Hematopoietic multipotent progenitor cell treated with erythropoietin and hydrocortisone succinate and interleukin-3 and kit ligand, for 17 days (in vitro differentiated cells): ENCODE results near the gene ZNF581.

ENCODE experiments used
- DNase-seq: peaks from one replicate; pipeline ENCODE4 v3.0.0-alpha.2; 2015; ENCODE audit warnings: low spot score

The ZNF581 gene

DNA sequence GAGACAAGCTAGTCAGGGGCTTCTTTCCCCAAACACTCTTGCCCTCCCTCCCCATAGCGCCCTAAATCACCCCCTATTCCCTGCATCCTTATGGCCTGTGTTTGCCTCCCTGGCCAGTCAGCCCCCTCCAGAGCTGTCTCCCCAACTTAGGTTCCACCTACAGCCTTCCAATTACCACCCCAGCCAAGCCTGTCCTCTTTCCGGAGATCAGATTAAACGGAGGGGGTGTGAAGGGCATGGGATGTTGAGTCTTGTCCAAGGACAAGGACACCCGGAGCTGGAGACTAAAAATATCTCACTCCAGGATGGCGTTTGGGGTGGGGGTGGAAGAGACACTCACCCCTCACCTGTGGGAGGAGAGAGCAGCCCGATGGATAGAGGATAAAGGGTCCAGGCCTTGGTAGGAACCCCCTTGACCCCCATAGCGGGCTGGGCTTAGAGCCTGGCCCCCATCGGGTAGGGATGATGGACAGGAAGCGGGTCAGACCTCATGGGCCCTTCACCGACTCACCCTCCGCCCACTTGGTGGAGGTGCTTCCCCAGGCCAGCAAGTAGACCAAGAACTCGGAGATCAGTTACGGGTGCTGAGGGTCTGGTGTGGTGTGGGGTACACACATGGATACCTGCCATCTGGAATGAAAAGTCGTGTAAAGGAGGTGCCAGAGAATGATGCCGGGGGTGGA lies 32.0 kb upstream of the ZNF581 start:
- DNase-seq, result no peak

DNA sequence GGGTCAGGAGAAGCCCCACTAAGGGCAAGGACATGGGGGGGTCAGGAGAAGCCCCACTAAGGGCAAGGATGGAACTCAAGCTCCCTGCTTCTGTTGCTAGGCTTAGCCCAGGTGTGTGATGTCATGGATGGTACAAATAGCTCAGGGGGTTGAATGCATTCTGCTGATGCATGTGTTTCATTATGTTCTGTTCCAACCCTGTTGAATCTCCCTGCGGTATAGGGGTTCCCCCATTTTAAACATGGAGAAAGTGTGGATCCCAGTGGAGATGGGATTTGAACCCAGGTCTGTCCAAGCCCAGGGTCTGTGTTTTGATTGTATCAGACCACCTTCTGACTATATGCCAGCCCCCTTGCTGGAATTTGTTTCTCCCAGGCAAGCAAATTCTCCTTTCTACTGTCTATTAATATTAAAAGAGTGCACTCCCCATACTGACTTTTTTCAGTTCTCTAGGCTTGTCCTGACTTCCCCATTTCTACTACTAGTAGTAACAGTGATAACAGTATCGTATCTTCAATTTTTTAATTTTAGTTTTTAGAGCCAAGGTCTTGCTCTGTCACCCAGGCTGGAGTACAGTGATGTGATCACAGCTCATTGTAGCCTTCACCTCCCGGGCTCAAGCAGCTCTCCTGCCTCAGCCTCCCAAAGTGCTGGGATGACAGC lies 31.3 kb upstream of the ZNF581 start:
- no peak for DNase-seq

DNA sequence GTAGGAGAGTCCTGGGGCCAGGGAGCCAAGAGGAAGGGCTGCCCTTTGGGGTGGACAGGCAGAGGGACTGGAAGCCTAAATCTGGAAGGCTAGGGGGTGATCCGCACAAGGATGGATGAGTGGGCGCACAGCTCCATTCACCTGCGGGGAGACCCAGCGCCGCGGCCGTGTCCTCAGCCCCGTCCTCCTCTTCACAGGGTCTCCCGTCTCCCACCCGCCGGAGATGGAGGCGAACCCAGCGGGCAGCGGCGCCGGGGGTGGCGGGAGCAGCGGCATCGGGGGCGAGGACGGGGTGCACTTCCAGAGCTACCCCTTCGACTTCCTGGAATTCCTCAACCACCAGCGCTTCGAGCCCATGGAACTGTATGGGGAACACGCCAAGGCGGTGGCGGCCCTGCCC lies 30.1 kb upstream of the ZNF581 start:
- DNase-seq, result no peak

DNA sequence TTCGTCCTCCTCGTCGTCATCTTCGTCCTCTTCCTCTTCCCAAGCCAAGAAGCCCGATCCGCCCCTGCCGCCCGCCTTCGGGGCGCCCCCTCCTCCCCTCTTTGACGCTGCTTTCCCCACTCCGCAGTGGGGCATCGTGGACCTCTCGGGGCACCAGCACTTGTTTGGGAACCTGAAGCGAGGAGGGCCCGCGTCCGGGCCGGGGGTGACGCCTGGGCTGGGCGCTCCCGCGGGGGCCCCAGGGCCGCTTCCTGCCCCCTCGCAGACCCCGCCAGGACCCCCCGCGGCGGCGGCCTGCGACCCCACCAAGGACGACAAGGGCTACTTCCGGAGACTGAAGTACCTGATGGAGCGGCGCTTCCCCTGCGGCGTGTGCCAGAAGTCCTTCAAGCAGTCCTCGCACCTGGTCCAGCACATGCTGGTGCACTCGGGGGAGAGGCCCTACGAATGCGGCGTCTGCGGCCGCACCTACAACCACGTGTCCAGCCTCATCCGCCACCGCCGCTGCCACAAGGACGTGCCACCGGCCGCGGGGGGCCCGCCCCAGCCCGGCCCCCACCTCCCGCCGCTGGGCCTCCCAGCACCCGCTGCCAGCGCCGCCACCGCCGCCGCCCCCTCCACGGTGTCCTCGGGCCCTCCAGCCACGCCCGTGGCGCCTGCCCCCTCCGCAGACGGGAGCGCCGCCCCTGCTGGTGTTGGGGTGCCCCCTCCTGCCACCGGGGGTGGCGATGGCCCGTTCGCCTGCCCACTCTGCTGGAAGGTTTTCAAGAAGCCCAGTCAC lies 29.3 kb upstream of the ZNF581 start:
- DNase-seq, result no peak

DNA sequence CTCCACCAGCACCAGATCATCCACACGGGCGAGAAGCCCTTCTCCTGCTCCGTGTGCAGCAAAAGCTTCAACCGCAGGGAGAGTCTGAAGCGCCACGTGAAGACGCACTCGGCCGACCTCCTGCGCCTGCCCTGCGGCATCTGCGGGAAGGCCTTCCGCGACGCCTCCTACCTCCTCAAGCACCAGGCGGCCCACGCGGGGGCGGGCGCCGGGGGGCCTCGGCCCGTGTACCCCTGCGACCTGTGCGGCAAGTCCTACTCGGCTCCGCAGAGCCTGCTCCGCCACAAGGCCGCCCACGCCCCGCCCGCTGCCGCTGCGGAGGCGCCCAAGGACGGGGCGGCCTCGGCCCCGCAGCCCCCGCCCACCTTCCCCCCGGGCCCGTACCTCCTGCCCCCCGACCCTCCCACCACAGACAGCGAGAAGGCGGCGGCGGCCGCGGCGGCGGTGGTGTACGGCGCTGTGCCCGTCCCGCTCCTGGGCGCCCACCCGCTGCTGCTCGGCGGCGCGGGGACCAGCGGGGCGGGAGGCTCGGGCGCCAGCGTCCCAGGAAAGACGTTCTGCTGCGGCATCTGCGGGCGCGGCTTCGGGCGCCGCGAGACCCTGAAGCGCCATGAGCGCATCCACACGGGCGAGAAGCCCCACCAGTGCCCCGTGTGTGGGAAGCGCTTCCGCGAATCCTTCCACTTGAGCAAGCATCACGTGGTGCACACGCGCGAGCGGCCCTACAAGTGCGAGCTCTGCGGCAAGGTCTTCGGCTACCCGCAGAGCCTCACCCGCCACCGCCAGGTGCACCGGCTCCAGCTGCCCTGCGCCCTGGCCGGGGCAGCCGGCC lies 28.5 kb upstream of the ZNF581 start:
- no peak for DNase-seq

DNA sequence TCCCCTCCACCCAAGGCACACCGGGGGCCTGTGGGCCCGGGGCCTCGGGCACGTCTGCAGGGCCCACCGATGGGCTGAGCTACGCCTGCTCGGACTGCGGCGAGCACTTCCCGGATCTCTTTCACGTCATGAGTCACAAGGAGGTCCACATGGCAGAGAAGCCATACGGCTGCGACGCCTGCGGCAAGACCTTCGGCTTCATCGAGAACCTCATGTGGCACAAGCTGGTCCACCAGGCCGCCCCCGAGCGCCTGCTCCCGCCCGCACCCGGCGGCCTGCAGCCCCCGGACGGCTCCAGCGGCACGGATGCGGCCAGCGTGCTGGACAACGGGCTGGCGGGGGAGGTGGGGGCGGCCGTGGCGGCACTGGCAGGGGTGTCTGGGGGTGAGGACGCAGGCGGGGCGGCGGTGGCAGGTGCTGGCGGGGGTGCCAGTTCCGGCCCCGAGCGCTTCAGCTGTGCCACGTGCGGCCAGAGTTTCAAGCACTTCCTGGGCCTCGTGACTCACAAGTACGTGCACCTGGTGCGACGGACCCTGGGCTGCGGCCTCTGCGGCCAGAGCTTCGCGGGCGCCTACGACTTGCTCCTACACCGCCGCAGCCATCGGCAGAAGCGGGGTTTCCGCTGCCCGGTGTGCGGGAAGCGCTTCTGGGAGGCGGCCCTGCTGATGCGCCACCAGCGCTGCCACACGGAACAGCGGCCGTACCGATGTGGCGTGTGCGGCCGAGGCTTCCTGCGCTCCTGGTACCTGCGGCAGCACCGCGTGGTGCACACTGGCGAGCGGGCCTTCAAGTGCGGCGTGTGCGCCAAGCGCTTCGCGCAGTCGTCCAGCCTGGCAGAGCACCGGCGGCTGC lies 27.7 kb upstream of the ZNF581 start:
- no peak for DNase-seq

DNA sequence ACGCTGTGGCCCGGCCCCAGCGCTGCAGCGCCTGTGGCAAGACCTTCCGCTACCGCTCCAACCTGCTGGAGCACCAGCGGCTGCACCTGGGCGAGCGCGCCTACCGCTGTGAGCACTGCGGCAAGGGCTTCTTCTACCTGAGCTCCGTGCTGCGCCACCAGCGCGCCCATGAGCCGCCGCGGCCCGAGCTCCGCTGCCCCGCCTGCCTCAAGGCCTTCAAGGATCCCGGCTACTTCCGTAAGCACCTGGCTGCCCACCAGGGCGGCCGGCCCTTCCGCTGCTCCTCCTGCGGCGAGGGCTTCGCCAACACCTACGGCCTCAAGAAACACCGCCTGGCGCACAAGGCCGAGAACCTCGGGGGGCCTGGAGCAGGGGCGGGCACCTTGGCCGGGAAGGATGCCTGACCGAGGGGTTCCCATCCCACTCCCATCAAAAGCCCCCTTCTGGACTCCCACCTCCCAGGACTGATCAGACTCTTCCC lies 27.0 kb upstream of the ZNF581 start:
- no peak for DNase-seq

DNA sequence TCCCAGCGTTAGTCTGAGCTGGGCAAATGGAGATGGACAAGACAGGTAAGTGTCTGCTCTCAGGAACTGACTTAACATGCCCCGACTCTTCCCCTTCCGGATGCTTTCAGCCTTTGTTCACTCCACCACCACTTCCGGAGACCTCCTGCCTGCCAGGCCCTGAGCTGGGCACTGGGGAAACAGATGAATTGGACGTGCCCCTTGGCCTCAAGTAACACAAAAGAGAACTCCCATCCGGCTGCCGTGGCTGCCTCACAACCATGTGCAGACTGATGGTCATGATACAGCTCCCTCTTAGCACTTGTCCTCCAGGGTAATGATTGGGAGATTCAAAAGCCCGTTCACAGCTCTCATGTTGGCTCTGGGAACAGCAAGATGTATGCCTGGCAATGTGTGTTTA lies 26.0 kb upstream of the ZNF581 start:
- no peak for DNase-seq

DNA sequence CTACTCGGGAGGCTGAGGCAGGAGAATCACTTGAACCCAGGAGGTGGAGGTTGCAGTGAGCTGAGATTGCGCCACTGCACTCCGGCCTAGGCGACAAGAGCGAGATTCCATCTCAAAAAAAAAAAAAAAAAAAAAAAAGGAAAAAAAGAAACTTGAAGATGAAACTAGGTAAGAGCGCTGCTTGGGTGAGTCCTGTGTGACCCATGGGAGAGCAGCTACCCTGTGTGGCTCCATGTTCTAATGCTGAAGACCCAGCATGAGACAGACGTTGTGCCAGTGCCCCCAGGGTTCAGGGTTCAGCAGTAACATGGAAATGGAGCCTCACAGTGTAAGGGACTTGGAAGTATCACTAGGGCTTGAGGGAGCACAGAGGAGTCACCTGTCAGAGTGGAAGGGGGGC lies 25.0 kb upstream of the ZNF581 start:
- no peak for DNase-seq

DNA sequence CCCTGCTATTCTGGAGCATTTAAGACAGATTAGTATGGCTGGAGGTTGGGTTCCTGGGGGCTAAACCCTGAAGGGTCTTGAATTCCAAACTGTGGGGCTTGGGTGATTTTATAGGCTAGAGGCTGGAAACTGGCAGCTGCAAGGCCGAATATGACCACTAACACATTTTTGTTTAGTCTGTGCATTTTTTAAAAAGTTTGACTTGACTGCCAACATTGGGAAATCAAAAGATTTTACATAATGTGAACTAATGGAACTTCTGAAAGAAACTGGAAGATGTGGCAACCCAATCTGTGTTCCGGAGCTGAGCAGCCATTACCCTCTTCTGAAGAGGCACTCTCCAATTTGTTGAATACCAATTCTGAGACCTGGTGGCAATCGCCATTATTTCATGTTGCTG lies 24.2 kb upstream of the ZNF581 start:
- no peak for DNase-seq

DNA sequence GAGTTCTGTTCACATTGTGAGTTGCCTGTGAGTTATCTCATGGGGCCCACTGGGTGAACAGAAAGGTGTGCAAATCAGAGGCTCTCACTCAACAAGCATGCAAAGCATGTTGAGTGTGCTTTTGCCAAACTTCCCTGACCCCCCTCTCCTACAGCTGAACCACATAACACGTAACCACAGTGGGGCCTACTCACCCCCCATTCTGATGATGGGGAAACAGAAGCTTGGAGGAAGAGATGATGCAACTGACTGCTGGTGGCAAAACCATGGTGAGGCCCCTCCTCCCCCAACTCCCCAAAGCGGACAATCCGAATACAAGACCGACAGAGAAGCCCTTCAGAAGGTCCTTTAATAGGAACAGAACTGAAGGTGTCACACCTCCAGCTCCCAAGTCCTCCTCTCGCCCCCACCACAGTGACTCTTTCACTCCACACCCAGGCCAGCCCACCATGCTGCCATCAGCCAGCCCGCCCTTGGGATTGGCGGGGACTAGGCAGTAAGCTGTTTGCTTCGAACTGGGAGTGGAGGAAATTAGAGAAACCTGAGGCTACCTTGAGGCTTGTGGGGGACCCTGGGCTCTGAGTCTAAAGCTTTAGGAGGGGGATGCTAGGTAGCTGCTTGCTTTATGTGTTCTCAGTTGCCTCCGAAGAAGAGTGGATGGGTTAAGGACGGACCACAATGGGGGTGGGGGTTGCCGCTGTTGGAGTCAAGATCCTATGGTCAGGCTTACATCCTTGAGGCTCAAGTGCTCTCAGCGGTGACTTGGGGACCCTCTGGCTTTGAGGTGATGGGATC lies 22.8 kb upstream of the ZNF581 start:
- DNase-seq, result no peak

DNA sequence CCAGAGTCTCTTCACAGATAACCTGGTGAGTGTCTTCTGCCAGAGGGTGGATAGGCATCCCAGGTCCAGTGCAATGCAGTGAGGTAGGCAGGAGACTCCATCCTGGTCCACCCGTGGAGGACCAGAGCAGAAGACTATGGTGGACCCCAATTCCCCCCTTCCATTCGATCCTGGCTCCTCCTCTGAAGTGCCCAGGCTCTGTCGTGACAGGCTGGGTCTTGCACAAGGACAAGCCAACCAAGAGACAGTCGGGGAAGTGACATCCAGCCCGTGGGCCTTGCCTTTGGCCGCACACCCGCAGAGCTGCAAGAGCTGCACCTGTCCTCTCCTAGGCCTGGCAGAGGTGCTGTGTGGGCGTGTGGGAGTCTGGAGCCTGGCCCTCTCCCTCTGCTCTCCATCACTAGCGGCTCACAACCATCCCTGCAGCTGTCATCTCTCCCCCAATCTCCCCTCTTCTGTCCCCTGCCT lies 22.2 kb upstream of the ZNF581 start:
- no peak for DNase-seq

DNA sequence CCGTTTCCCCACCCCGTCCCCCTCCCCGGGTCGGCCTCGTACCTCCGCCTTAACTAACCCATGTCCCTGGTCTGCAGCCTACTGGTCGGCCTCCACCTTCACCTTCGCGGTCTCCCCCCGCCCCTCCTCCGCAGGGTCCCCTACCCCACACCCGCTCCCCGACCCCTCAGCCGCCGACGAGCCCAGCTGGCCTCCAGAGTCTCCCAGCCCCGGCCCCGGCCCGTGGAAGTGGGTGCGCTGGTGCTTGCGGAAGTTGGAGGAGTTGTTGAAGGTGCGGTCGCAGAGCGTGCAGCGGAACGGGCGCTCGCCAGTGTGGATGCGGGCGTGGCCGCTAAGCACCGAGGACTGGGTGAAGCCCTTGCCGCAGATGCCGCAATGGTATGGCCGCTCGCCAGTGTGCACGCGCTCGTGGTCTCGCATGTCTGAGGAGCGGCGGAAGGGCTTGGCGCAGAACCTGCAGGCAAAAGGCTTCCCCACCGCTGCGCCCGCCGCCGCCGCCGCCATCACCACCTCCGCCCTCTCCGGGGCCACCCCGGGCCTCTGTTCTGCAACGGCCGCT lies 21.7 kb upstream of the ZNF581 start:
- DNase-seq, result no peak

DNA sequence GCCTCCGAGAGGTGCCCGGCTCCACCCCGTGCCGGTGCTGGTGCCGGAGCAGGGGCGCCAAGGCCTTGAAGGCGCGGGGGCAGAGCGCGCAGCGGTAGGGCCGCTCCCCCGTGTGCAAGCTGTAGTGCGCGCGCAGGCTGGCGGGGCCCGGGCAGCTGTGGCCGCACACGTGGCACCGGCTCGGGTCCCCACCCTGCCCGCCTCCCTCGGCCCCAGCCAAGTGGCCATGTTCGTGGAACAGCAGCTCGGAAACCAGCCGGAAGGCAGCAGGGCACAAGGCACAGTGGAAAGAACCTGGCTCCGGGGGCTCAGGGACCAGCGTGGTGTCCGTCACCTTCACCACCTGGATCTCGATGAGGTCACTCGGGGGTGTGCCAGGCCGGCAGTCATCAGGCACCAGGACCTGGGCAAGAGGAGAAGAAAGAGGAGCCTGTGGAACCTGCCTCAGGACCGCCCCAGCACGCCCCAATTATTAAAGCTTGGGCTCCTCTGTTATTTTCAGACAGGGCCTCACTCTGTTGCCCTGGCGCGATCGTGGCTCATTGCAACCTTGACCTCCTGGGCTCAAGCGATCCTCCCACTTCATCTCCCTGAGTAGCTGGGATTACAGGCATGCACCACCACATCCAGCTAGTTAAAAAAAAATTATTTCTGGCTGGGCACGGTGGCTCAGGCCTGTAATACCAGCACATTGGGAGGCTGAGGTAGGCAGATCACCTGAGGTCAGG lies 21.0 kb upstream of the ZNF581 start:
- DNase-seq, result no peak

DNA sequence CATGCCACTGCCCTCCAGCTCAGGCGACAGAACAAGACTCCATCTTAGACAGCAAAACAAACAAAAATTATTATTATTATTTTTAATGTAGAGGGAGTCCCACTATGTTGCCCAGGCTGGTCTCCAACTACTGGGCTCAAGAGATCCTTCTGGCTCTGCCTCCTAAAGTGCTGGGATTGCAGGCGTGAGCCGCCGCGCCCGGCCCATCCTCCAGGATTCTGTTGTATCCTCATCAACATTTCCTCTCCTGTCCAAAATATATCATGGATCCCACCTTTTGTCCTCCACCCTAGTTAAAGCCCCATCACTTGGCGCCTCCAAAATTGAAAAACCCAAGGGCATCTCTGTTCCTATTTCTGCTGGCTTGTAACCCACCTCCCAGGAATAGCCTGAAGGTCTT lies 20.3 kb upstream of the ZNF581 start:
- DNase-seq, result no peak

DNA sequence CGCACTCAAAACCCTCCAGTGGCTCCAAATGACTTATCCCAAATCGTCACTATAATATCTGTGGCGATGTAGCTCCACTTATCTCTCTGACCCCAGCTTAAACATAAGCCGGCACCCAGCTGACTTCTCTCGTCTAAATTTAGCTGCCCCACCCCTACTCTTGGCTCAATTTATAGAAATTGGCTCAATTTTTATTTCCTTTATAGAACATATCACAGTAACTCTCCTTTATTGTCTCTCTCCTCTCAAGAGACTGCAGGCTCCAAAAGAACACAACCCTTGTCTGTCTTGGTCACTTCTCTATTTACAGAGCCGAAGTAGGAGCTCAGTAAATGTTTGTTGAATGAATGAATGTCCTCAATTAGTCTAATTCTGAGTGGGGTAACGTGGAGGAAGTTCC lies 19.9 kb upstream of the ZNF581 start:
- no peak for DNase-seq

DNA sequence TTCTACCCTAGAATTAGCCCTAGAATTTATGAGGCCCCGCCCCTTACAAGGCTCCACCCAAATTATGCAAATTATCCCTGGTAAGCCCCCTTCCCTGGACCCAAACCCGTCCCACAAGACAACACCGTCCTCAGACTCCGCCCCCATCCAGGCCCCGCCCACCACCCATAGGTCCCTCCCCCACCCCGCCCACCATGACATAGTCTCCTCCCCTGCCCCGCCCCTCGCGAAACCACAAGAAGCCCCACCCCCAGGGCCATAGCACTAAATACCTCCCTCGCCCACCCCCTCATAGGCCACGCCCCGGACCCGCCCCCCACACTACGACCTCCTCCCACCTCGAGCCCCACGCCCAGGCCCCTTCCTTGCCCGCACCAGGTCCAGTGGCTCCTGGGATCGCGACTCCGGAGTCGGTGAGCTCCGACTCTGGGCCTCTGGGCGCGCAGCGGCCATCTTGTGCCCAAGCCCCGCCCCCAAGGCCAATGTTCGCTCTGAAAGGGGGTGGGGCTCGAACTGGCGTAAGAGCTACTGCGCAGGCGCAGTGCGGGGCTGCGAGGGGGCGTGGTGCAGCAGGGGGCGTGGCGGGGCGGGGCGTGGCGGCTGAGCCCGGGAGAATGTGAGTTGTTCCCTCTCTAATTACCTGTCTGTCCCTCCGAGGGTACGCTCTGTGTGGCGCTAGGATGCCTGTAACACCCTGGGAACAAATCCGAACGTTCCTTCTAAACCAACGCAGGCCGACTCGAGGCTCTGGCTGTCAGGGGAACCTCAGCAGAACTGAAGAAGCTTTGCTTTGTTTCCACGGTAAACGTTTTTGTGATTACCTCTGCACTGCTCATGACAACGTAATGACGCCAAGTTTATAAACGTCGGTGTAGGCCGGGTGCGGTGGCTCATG lies 19.1 kb upstream of the ZNF581 start, which contains the start of gene ZNF784:
ZNF784 (minus strand) TSS at position 458 of the 895 bp plus-strand sequence; CDS start at position 453, 5 bp downstream.
- peak; percentile 97 for DNase-seq

DNA sequence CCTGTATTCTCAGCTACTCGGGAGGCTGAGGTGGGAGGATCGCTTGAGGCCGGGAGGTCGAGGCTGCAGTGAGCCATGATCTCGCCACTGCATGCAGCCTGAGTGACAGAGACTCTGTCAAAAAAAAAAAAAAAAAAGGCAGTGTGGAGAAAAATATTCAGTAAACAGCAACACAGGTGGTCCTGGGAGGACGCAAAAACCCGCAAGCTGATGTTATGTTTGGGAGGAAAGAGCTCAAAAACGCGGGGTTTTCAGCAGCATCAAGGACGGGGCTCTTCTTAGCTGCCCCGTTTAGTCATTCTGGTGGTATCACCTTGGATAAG lies 18.5 kb upstream of the ZNF581 start:
- no peak for DNase-seq
